Ovary (tissue), 3 donors: ENCODE data around the gene HDAC7.

ENCODE experiments used
- EP300 ChIP-seq: sonication (generic); formaldehyde crosslinking; IDR thresholded peaks from one replicate; pipeline ENCODE4 v1.6.1; 2017; ENCODE audit warnings: antibody characterized with exemption
- POLR2A ChIP-seq: fragments of 450-650 bp; IDR thresholded peaks from one replicate; pipeline ENCODE4 v1.6.1; 2017; ENCODE audit warnings: antibody characterized with exemption, mild to moderate bottlenecking, moderate library complexity
- TF ChIP-seq, protein P1 (sequence below), 3 donors: fragments of 450-650 bp in 2 of 3; fragments of 200-600 bp in 1 of 3; IDR thresholded peaks; one replicate each; pipeline versions ENCODE4 v1.5.1 to v1.8.0; 2016 to 2022; ENCODE audit warnings: antibody characterized with exemption in 3 of 3, mild to moderate bottlenecking in 1 of 3
- donor health status: DM: no; HTN: no; CAD: no.

- TF ChIP-seq, protein P1, sequence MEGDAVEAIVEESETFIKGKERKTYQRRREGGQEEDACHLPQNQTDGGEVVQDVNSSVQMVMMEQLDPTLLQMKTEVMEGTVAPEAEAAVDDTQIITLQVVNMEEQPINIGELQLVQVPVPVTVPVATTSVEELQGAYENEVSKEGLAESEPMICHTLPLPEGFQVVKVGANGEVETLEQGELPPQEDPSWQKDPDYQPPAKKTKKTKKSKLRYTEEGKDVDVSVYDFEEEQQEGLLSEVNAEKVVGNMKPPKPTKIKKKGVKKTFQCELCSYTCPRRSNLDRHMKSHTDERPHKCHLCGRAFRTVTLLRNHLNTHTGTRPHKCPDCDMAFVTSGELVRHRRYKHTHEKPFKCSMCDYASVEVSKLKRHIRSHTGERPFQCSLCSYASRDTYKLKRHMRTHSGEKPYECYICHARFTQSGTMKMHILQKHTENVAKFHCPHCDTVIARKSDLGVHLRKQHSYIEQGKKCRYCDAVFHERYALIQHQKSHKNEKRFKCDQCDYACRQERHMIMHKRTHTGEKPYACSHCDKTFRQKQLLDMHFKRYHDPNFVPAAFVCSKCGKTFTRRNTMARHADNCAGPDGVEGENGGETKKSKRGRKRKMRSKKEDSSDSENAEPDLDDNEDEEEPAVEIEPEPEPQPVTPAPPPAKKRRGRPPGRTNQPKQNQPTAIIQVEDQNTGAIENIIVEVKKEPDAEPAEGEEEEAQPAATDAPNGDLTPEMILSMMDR (IDR thresholded peaks at IDR 0.05): no peak
- TF ChIP-seq EP300: no peak
- TF ChIP-seq POLR2A: no peak
These were observed 24.7 kb upstream of the HDAC7 start for GRCh38 chr12:47844264-47845019.
